Right lobe of liver (tissue), 4 donors: Measurements from ENCODE around the gene NEGR1.

Experiments
- POLR2A ChIP-seq: fragments of 450-650 bp; IDR thresholded peaks from one replicate; pipeline ENCODE4 v1.6.1; 2017; ENCODE audit warnings: antibody characterized with exemption, mild to moderate bottlenecking
- TF ChIP-seq, protein P1 (sequence below), 4 donors: fragments of 200-600 bp in 3 of 4; fragments of 450-650 bp in 1 of 4; IDR thresholded peaks; one replicate each; pipeline versions ENCODE4 v1.5.1 to v1.8.0; 2016 to 2022; ENCODE audit warnings: antibody characterized with exemption in 4 of 4, mild to moderate bottlenecking in 2 of 4
- donor health status: DM: no; HTN: no; CAD: no.
- donor health status: DM: no; HTN: no; CAD: no.
- donor health status: DM: no; HTN: yes; CAD: no.

DNA sequence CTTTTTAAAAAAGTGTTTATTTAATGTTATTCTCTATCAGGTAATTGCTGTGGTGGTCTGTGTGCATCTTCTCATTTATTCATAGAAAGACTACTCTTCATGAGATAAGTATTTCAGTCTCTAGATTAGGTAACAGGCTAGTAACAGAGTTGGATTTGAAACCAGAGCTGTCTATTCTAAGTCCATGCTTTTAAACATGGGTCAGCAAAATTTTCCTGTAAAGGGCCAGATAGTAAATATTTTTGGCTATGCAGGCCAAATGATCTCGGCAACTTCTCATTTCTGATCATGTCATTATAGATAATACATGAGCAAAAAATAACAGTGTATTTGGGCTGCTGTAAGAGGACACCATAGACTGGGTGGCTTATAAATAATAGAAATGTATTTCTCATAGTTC, 715.9 kb downstream of the NEGR1 start:
- TF ChIP-seq, protein P1, sequence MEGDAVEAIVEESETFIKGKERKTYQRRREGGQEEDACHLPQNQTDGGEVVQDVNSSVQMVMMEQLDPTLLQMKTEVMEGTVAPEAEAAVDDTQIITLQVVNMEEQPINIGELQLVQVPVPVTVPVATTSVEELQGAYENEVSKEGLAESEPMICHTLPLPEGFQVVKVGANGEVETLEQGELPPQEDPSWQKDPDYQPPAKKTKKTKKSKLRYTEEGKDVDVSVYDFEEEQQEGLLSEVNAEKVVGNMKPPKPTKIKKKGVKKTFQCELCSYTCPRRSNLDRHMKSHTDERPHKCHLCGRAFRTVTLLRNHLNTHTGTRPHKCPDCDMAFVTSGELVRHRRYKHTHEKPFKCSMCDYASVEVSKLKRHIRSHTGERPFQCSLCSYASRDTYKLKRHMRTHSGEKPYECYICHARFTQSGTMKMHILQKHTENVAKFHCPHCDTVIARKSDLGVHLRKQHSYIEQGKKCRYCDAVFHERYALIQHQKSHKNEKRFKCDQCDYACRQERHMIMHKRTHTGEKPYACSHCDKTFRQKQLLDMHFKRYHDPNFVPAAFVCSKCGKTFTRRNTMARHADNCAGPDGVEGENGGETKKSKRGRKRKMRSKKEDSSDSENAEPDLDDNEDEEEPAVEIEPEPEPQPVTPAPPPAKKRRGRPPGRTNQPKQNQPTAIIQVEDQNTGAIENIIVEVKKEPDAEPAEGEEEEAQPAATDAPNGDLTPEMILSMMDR (IDR thresholded peaks at IDR 0.05) = no peak
- no peak for TF ChIP-seq POLR2A
